PC-3 (cell line): Measurements from ENCODE around the gene SCIMP. TPM values are rescaled to one million over a fixed set of nuclear protein-coding genes. Genes with fewer than 3 reads are reported as not detected.

Experiments
- ATAC-seq: fragments of 200-7000 bp; cut with Tn5 transposase; 2 replicates; pipeline ENCODE4 v1.9.1; 2020; ENCODE audit warnings: mild to moderate bottlenecking, moderate library complexity
- BruUV-seq: library from RNA; stranded (reverse); fragments of 400-500 nt; replicated peaks from 2 replicates; lab custom pipeline; 2021; lab: Mats Ljungman, UMichigan
- CTCF ChIA-PET: fragments of 300-600 bp; sonication (Branson Sonifier 250); formaldehyde crosslinking; loops from one replicate; lab custom pipeline; 2022; ENCODE audit warnings: antibody characterized with exemption; lab: Charles Lee
- POLR2A ChIA-PET: fragments of 300-600 bp; sonication (Branson Sonifier 250); formaldehyde crosslinking; loops from one replicate; lab custom pipeline; 2022; ENCODE audit warnings: antibody characterized with exemption; ENCODE audit not compliant: unreplicated experiment; lab: Charles Lee
- DNase-seq: peaks from one replicate; pipeline ENCODE4 v3.0.0-alpha.2; 2015
- H2AFZ ChIP-seq: fragments of 300-600 bp; sonication (generic); 2 replicates; pipeline ENCODE4 v1.6.0; 2016; ENCODE audit warnings: antibody characterized with exemption, low read length
- H3F3A ChIP-seq: fragments of 300-600 bp; sonication (generic); one replicate; pipeline ENCODE4 v1.6.0; 2017; ENCODE audit warnings: antibody characterized with exemption, low read length, control low read depth, mild to moderate bottlenecking; ENCODE audit not compliant: unreplicated experiment
- H3K27ac ChIP-seq: fragments of 300-600 bp; sonication (generic); 2 replicates; pipeline ENCODE4 v1.5.1; 2016; ENCODE audit warnings: mild to moderate bottlenecking, low read length
- H3K27me3 ChIP-seq: fragments of 300-600 bp; sonication (generic); 2 replicates; pipeline ENCODE4 v1.6.1; 2016; ENCODE audit warnings: low read length, mixed read lengths
- H3K36me3 ChIP-seq: fragments of 300-600 bp; sonication (generic); 2 replicates; pipeline ENCODE4 v1.6.1; 2016; ENCODE audit warnings: low read depth, mixed run types, low read length, mixed read lengths
- H3K4me1 ChIP-seq: fragments of 300-600 bp; sonication (generic); 2 replicates; pipeline ENCODE4 v1.5.1; 2016; ENCODE audit warnings: low read length; ENCODE audit not compliant: insufficient read depth
- H3K4me2 ChIP-seq: fragments of 300-600 bp; sonication (generic); 2 replicates; pipeline ENCODE4 v1.6.0; 2016; ENCODE audit warnings: low read length
- H3K4me3 ChIP-seq: fragments of 300-600 bp; sonication (generic); 2 replicates; pipeline ENCODE4 v1.5.1; 2016; ENCODE audit warnings: mild to moderate bottlenecking, low read length, mixed read lengths
- H3K79me2 ChIP-seq: fragments of 300-600 bp; sonication (generic); 2 replicates; pipeline ENCODE4 v1.6.1; 2017; ENCODE audit warnings: low read length, mixed read lengths
- H3K9ac ChIP-seq: fragments of 300-600 bp; sonication (generic); 2 replicates; pipeline ENCODE4 v1.6.0; 2016; ENCODE audit warnings: mild to moderate bottlenecking, low read length
- H3K9me2 ChIP-seq: fragments of 300-600 bp; sonication (generic); replicated peaks from 2 replicates; pipeline ENCODE4 v1.6.1; 2016; ENCODE audit warnings: mixed run types, low read length, mixed read lengths
- H3K9me3 ChIP-seq: fragments of 300-600 bp; sonication (generic); 2 replicates; pipeline ENCODE4 v1.6.1; 2016; ENCODE audit warnings: low read length, mixed read lengths
- H4K20me1 ChIP-seq: fragments of 300-600 bp; sonication (generic); 2 replicates; pipeline ENCODE4 v1.6.1; 2016; ENCODE audit warnings: low read length, mixed read lengths
- CTCF ChIP-seq: fragments of 300-600 bp; sonication (generic); conservative IDR thresholded peaks from 2 replicates; pipeline ENCODE4 v1.5.1; 2017; ENCODE audit warnings: antibody characterized with exemption, low read depth, mild to moderate bottlenecking, low read length
- EZH2 ChIP-seq: fragments of 300-600 bp; sonication (generic); IDR thresholded peaks from one replicate; pipeline ENCODE4 v1.6.1; 2017; ENCODE audit warnings: antibody characterized with exemption, mild to moderate bottlenecking, low read length; ENCODE audit not compliant: unreplicated experiment
- EZH2phosphoT487 ChIP-seq: fragments of 300-600 bp; sonication (generic); IDR thresholded peaks from 2 replicates; pipeline ENCODE4 v1.6.1; 2018; ENCODE audit warnings: mild to moderate bottlenecking, antibody characterized with exemption, low read length, borderline replicate concordance
- intact Hi-C: fragments of 100-400 bp; cut with micrococcal nuclease; formaldehyde crosslinking; loops from 2 replicates; pipeline ENCODE4 v1.9.0; 2023
- total RNA-seq: library from RNA; depleted of rRNA; stranded (reverse); fragments of >200 nt; gene quantifications from 2 replicates; pipeline ENCODE4 v1.2.3, GENCODE V29; 2014

Gene SCIMP
- total RNA-seq, 1 experiment from 2014 or later = not detected

- Histone ChIP-seq H3F3A (no peaks in the 10 kb centered on the region), H3K27ac (no peak overlapping the region), H2AFZ (no peak overlapping the region), H3K36me3 (no peaks in the 10 kb centered on the region), H3K4me2 (no peak overlapping the region), H3K4me3 (no peak overlapping the region), H3K9me2 (no peaks in the 10 kb centered on the region), H3K79me2 (no peaks in the 10 kb centered on the region), H3K9me3 (no peaks in the 10 kb centered on the region), H4K20me1 (no peaks in the 10 kb centered on the region), H3K27me3 (no peaks in the 10 kb centered on the region), H3K9ac (no peak overlapping the region), H3K4me1 (peaks cover 7% of the 10 kb centered on the region; the same call in 1 of the 2 replicates)
- ATAC-seq = no peak
- TF ChIP-seq EZH2 = no peak
- TF ChIP-seq EZH2phosphoT487 = no peak
- no peak for TF ChIP-seq CTCF
- POLR2A ChIA-PET = no interaction called here
- CTCF ChIA-PET = no interaction called here
- intact Hi-C loops = no loop called here
- BruUV-seq = no TSS peak
- peak; percentile 10 for DNase-seq
Measured at GRCh38 chr17:5272322-5272721, 37.7 kb upstream of the SCIMP start.

DNA sequence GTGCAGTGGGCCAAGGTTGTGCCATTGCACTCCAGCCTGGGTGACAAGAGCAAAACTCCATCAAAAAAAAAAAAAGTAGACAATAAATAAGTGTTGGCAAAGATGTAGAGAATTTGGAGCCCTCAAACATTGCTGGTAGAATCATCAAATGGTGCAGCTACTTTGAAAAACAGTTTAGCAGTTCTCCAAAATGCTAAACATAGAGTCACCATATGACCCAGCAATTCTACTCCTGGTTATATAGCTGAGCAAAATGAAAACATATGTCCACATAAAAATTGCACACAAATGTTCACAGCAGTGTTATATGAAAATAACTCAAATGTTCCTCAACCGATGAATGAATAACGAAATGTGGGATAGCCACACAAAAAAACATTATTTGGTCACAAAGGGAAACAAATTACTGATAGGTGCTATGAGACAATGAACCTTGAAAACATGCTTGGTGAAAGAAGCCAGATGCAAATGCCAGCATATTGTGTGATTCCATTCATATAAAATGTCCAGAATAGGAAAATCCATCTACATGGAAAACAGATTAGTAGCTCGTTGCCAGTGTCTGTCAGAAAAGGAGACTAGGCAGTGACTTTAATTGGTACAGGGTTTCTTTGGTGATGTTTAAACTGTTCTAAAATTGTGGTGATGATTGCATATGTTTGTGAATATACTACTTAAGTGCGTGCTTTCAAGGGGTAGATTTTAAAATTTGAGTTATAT, 34.7 kb upstream of the SCIMP start:
- Histone ChIP-seq H3K79me2 (no peaks in the 10 kb centered on the region), H3K9ac (no peak overlapping the region), H3K36me3 (no peaks in the 10 kb centered on the region), H3F3A (no peaks in the 10 kb centered on the region), H3K4me1 (peaks cover 7% of the 10 kb centered on the region; the same call in 1 of the 2 replicates), H3K9me3 (no peaks in the 10 kb centered on the region), H3K27ac (no peak overlapping the region), H3K27me3 (no peaks in the 10 kb centered on the region), H4K20me1 (no peaks in the 10 kb centered on the region), H3K9me2 (no peaks in the 10 kb centered on the region), H3K4me3 (no peak overlapping the region), H3K4me2 (no peak overlapping the region), H2AFZ (no peak overlapping the region)
- DNase-seq = no peak
- no peak for ATAC-seq
- POLR2A ChIA-PET = no interaction called here
- BruUV-seq = no TSS peak
- intact Hi-C loops = no loop called here
- CTCF ChIA-PET = no interaction called here
- TF ChIP-seq EZH2phosphoT487 (no peak), CTCF (no peak)

GRCh38 chr17:5264893-5265292, 30.2 kb upstream of the SCIMP start:
- no peak overlapping the region for H3K4me3 ChIP-seq
- H3K4me2 ChIP-seq = no peak overlapping the region
- ChIA-PET CTCF (no interaction called here), POLR2A (interaction anchor here (0.6 kb wide), 1 partner anchor 12 kb away, joined by 7 read pairs; no protein-coding TSS in a partner anchor)
- H4K20me1 ChIP-seq = no peaks in the 10 kb centered on the region
- no peaks in the 10 kb centered on the region for H3K9me2 ChIP-seq
- peaks cover 23% of the 10 kb centered on the region for H3K4me1 ChIP-seq
- no peak for DNase-seq
- BruUV-seq = no TSS peak
- no peak overlapping the region for H2AFZ ChIP-seq
- H3K27ac ChIP-seq = no peak overlapping the region
- TF ChIP-seq EZH2 = no peak
- TF ChIP-seq CTCF = no peak
- no peak for ATAC-seq
- H3K9ac ChIP-seq = no peak overlapping the region
- no peaks in the 10 kb centered on the region for H3K36me3 ChIP-seq
- H3K9me3 ChIP-seq = no peaks in the 10 kb centered on the region
- intact Hi-C loops = no loop called here
- no peaks in the 10 kb centered on the region for H3F3A ChIP-seq
- H3K27me3 ChIP-seq = no peaks in the 10 kb centered on the region
- H3K79me2 ChIP-seq = no peaks in the 10 kb centered on the region
